Spleen (tissue), 7 donors: ENCODE data around the gene ADGRV1.

Source experiments
- POLR2A ChIP-seq, 3 donors: fragments of 450-650 bp; IDR thresholded peaks; one replicate each; pipeline ENCODE4 v1.5.1; 2017; ENCODE audit warnings: antibody characterized with exemption in 3 of 3, mild to moderate bottlenecking in 1 of 3
- TF ChIP-seq, protein P1 (sequence below), 11 experiments: fragments of 200-600 bp in 7 of 11; fragments of 450-650 bp in 4 of 11; sonication (generic) in 4 of 11; IDR thresholded peaks in 8 of 11; conservative IDR thresholded peaks in 3 of 11; 1 replicate in 7 of 11; 2 replicates in 4 of 11; pipeline versions ENCODE4 v1.4.0 to v1.8.0; 2016 to 2021; ENCODE audit warnings: antibody characterized with exemption in 11 of 11, inconsistent platforms in 4 of 11, mild to moderate bottlenecking in 1 of 11
- donor health status: DM: no; HTN: no; CAD: no; lungs with moderate emphysema.
- donor health status: DM: no; HTN: no; CAD: no.
- donor health status: DM: no; HTN: no; CAD: no.

DNA sequence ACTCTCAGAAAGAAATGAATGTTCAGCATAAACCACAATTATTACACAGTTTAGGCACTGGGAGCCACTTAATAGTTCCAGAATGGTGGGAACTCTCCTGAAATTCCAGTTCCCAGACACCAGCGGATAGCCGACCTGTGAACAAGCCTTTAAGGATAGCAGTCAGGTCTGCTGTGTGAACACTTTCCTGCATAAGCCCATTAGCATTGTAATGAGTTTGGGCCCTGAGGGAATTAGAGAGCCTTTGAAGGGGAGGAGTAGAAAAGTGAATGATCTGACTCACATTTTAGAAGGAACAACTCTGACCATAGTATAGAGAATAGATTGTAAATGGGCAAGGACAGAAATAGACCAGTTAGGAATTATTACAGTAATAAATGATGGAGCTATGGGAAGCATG lies 189.1 kb downstream of the ADGRV1 start:
- TF ChIP-seq, protein P1, sequence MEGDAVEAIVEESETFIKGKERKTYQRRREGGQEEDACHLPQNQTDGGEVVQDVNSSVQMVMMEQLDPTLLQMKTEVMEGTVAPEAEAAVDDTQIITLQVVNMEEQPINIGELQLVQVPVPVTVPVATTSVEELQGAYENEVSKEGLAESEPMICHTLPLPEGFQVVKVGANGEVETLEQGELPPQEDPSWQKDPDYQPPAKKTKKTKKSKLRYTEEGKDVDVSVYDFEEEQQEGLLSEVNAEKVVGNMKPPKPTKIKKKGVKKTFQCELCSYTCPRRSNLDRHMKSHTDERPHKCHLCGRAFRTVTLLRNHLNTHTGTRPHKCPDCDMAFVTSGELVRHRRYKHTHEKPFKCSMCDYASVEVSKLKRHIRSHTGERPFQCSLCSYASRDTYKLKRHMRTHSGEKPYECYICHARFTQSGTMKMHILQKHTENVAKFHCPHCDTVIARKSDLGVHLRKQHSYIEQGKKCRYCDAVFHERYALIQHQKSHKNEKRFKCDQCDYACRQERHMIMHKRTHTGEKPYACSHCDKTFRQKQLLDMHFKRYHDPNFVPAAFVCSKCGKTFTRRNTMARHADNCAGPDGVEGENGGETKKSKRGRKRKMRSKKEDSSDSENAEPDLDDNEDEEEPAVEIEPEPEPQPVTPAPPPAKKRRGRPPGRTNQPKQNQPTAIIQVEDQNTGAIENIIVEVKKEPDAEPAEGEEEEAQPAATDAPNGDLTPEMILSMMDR (IDR thresholded peaks at IDR 0.05 in 8 of 11, conservative IDR thresholded peaks at IDR 0.05 in 3 of 11) = no peak
- no peak for TF ChIP-seq POLR2A (IDR thresholded peaks at IDR 0.05)
